HepG2 (cell line): ENCODE results near the gene PDIA4. TPM values are rescaled to one million over a fixed set of nuclear protein-coding genes. Genes with fewer than 3 reads are reported as not detected.
A peak's percentile ranks its signal among the peaks of the same experiment; 100 is the strongest.

Source experiments
- ATAC-seq: fragments of 200-7000 bp; cut with Tn5 transposase; 3 replicates; pipeline ENCODE4 v1.9.1; 2020; ENCODE audit warnings: mild to moderate bottlenecking, moderate library complexity
- BruUV-seq: library from RNA; stranded (reverse); fragments of 400-500 nt; replicated peaks from 2 replicates; lab custom pipeline; 2021; lab: Mats Ljungman, UMichigan
- CTCF ChIA-PET: fragments of 300-600 bp; formaldehyde crosslinking; extraction: SDS; loops from one replicate; lab custom pipeline; 2021; ENCODE audit warnings: low total read pairs, inconsistent platforms, low intra/inter-chr PET ratio; lab: Yijun Ruan, JAX
- POLR2A ChIA-PET: fragments of 350-600 bp; sonication (Branson Sonifier 250); formaldehyde crosslinking; loops from one replicate; lab custom pipeline; 2020; ENCODE audit warnings: antibody characterized with exemption, inconsistent platforms; lab: Yijun Ruan, JAX
- DNase-seq: peaks from one replicate; pipeline ENCODE4 v3.0.0-alpha.2; 2015; ENCODE audit warnings: low spot score
- FAIRE-seq: peaks from 3 replicates; lab custom pipeline; 2011; peaks lifted over from hg19 to GRCh38; lab: Jason Lieb, UNC
- H2AFZ ChIP-seq: one replicate; pipeline ENCODE4 v1.6.1; 2011; ENCODE audit warnings: low read length, inconsistent platforms
- H3K27ac ChIP-seq: fragments of 300-600 bp; 3 replicates; pipeline ENCODE4 v1.8.0; 2011; ENCODE audit warnings: mixed run types, mild to moderate bottlenecking, mixed read lengths, low read length, inconsistent platforms; ENCODE audit not compliant: insufficient read depth; ENCODE audit errors: extremely low read length
- H3K27me3 ChIP-seq, 2 experiments: fragments of 200-600 bp in 1 of 2; 2 replicates in 1 of 2; 3 replicates in 1 of 2; pipeline versions ENCODE4 v1.6.0 to v1.8.0; 2011; ENCODE audit warnings: low read length in 2 of 2, mild to moderate bottlenecking in 2 of 2, moderate library complexity in 2 of 2, inconsistent platforms in 1 of 2; ENCODE audit not compliant: insufficient read depth in 2 of 2, control insufficient read depth in 1 of 2
- H3K36me3 ChIP-seq, 2 experiments: fragments of 200-600 bp in 1 of 2; replicated peaks in 1 of 2; 2 replicates in 1 of 2; 3 replicates in 1 of 2; pipeline versions ENCODE4 v1.5.1 to v1.8.0; 2011; ENCODE audit warnings: low read length in 2 of 2, inconsistent platforms in 1 of 2; ENCODE audit not compliant: insufficient read depth in 2 of 2, control insufficient read depth in 1 of 2
- H3K4me1 ChIP-seq: 2 replicates; pipeline ENCODE4 v1.5.1; 2012; ENCODE audit warnings: low read length, inconsistent platforms; ENCODE audit not compliant: insufficient read depth
- H3K4me2 ChIP-seq: 2 replicates; pipeline ENCODE4 v1.6.0; 2011; ENCODE audit warnings: low read depth, low read length, inconsistent platforms
- H3K4me3 ChIP-seq, 3 experiments: fragments of 200-600 bp in 1 of 3; sonication (generic), shearing (Covaris generic) in 1 of 3; replicated peaks in 1 of 3; 2 replicates each; pipeline ENCODE4 v1.5.1; 2011 to 2016; ENCODE audit warnings: low read length in 3 of 3, inconsistent platforms in 2 of 3, low read depth in 2 of 3, mild to moderate bottlenecking in 2 of 3, control low read depth in 1 of 3, mixed read lengths in 1 of 3; ENCODE audit not compliant: insufficient read depth in 1 of 3
- H3K79me2 ChIP-seq: one replicate; pipeline ENCODE4 v1.6.1; 2011; ENCODE audit warnings: low read length, inconsistent platforms; ENCODE audit not compliant: insufficient read depth
- H3K9ac ChIP-seq: 2 replicates; pipeline ENCODE4 v1.6.0; 2011; ENCODE audit warnings: mild to moderate bottlenecking, low read depth, low read length, inconsistent platforms; ENCODE audit not compliant: insufficient read depth
- H3K9me3 ChIP-seq: 2 replicates; pipeline ENCODE4 v1.5.1; 2012; ENCODE audit warnings: mild to moderate bottlenecking, low read length
- H4K20me1 ChIP-seq: 2 replicates; pipeline ENCODE4 v1.6.0; 2011; ENCODE audit warnings: inconsistent platforms, mild to moderate bottlenecking, low read length, moderate library complexity; ENCODE audit not compliant: insufficient read depth
- ADNP ChIP-seq: sonication (generic); formaldehyde crosslinking; IDR thresholded peaks from 2 replicates; pipeline ENCODE4 v1.4.0; 2020; ENCODE audit warnings: missing genetic modification reagents
- BHLHE40 ChIP-seq: IDR thresholded peaks from 2 replicates; pipeline ENCODE4 v1.6.1; 2011; ENCODE audit warnings: low read length, improper control_type of control experiment
- CBX1 ChIP-seq: IDR thresholded peaks from one replicate; pipeline ENCODE4 v1.6.1; 2016; ENCODE audit warnings: antibody characterized with exemption, low read depth
- HES4 ChIP-seq: sonication (generic); formaldehyde crosslinking; IDR thresholded peaks from 2 replicates; pipeline ENCODE4 v1.9.0; 2021; ENCODE audit warnings: mild to moderate bottlenecking, missing genetic modification reagents, borderline replicate concordance
- HNF1B ChIP-seq: sonication (generic); formaldehyde crosslinking; IDR thresholded peaks from 2 replicates; pipeline ENCODE4 v1.5.1; 2020; ENCODE audit warnings: mild to moderate bottlenecking, moderate library complexity, missing genetic modification reagents
- MEIS1 ChIP-seq: sonication (generic); formaldehyde crosslinking; IDR thresholded peaks from 2 replicates; pipeline ENCODE4 v1.9.0; 2021; ENCODE audit warnings: mild to moderate bottlenecking, missing genetic modification reagents, moderate library complexity, borderline replicate concordance
- MEIS2 ChIP-seq: sonication (generic); formaldehyde crosslinking; IDR thresholded peaks from 2 replicates; pipeline ENCODE4 v1.9.0; 2021; ENCODE audit warnings: mild to moderate bottlenecking, missing genetic modification reagents
- NCOA1 ChIP-seq: sonication (generic); formaldehyde crosslinking; IDR thresholded peaks from 2 replicates; pipeline ENCODE4 v1.9.0; 2021; ENCODE audit warnings: missing genetic modification reagents
- NFYB ChIP-seq: sonication (generic); formaldehyde crosslinking; IDR thresholded peaks from 2 replicates; pipeline ENCODE4 v1.4.0; 2020; ENCODE audit warnings: missing genetic modification reagents
- PHF21A ChIP-seq: sonication (generic); formaldehyde crosslinking; IDR thresholded peaks from 2 replicates; pipeline ENCODE4 v1.5.0; 2020; ENCODE audit warnings: mild to moderate bottlenecking, missing genetic modification reagents
- SKI ChIP-seq: fragments of 450-650 bp; IDR thresholded peaks from one replicate; pipeline ENCODE4 v1.6.1; 2018; ENCODE audit warnings: mild to moderate bottlenecking; ENCODE audit not compliant: partially characterized antibody
- TEF ChIP-seq: sonication (generic); formaldehyde crosslinking; IDR thresholded peaks from 2 replicates; pipeline ENCODE4 v1.5.0; 2020; ENCODE audit warnings: missing genetic modification reagents
- ZBTB7B ChIP-seq: sonication (generic); formaldehyde crosslinking; IDR thresholded peaks from 2 replicates; pipeline ENCODE4 v1.4.0; 2020; ENCODE audit warnings: missing genetic modification reagents
- ZNF121 ChIP-seq: sonication (generic); formaldehyde crosslinking; IDR thresholded peaks from 2 replicates; pipeline ENCODE4 v1.5.0; 2020; ENCODE audit warnings: mild to moderate bottlenecking, missing genetic modification reagents
- ZNF770 ChIP-seq: sonication (generic); formaldehyde crosslinking; IDR thresholded peaks from 2 replicates; pipeline ENCODE4 v1.5.0; 2020; ENCODE audit warnings: mild to moderate bottlenecking, missing genetic modification reagents
- ZNF777 ChIP-seq: sonication (generic); formaldehyde crosslinking; IDR thresholded peaks from 2 replicates; pipeline ENCODE4 v1.4.0; 2020; ENCODE audit warnings: missing genetic modification reagents
- WGBS: methylation state at CpG from one replicate; pipeline ENCODE4 v1.1.6; 2017; ENCODE audit warnings: low lambda C conversion rate; 5-methylcytosine and 5-hydroxymethylcytosine counted together
- in situ Hi-C: cut with HindIII; loops from 2 replicates; pipeline ENCODE4 v1.10.0; 2017; ENCODE audit warnings: low pct_unique_long_range_greater_than_20kb; ENCODE audit not compliant: extremely low pct_ligation_motif_present
- intact Hi-C: fragments of 100-400 bp; cut with micrococcal nuclease; formaldehyde crosslinking; loops from one replicate; pipeline ENCODE4 v1.10.0; 2022; ENCODE audit not compliant: unreplicated experiment
- polyA plus RNA-seq, 8 experiments: library from polyadenylated mRNA; depleted of rRNA in 3 of 8; stranded (reverse) in 7 of 8; unstranded in 1 of 8; fragments of >200 nt; fragmentation: Illumina TruSeq in 4 of 8; extraction: Trizol in 4 of 8; gene quantifications; 2 replicates each; pipeline versions ENCODE4 v1.2.1 to v1.2.3, GENCODE V29; 2011 to 2016; ENCODE audit warnings: low read depth in 4 of 8, missing spikeins in 1 of 8, mixed read lengths in 1 of 8; ENCODE audit not compliant: insufficient read depth in 1 of 8
- total RNA-seq, 5 experiments: library from RNA; depleted of rRNA; stranded (reverse); fragments of >200 nt; fragmentation: Illumina TruSeq; extraction: Trizol; gene quantifications; 2 replicates each; pipeline ENCODE4 v1.2.3, GENCODE V29; 2016; ENCODE audit warnings: low read depth in 1 of 5

PDIA4 gene
- total and polyA plus RNA-seq, 2 of the 13 experiments (the other 11 are each of a cell fraction or from before 2014, with no cell fraction given), result 278 to 402 TPM

GRCh38 chr7:148967032-148967372, 61.3 kb downstream of the PDIA4 start (continued):
- TF ChIP-seq NCOA1 (CRISPR knock-in tag) (no peak), HNF1B (peak; percentile 7; the same call in 1 of the 2 replicates), HES4 (CRISPR knock-in tag) (no peak), MEIS2 (CRISPR knock-in tag) (0 out of 2 replicates have a peak, but pooled peaks have one; percentile 0)

GRCh38 chr7:148964483-148965267, 63.6 kb downstream of the PDIA4 start:
- POLR2A ChIA-PET, result interaction anchor here (1.5 kb wide), 1 partner anchor 24 kb away, joined by 6 read pairs; no protein-coding TSS in a partner anchor
- H3K9ac ChIP-seq, result peak overlapping the region; percentile 67
- no TSS peak for BruUV-seq
- TF ChIP-seq ZNF777 (CRISPR knock-in tag) (peak; percentile 41; the same call in 1 of the 2 replicates), BHLHE40 (no peak), PHF21A (0 out of 2 replicates have a peak, but pooled peaks have one; percentile 35), CBX1 (peak; percentile 19), ZBTB7B (CRISPR knock-in tag) (0 out of 2 replicates have a peak, but pooled peaks have one; percentile 11), NFYB (CRISPR knock-in tag) (no peak), ADNP (CRISPR knock-in tag) (peak; percentile 60; the same call in 1 of the 2 replicates), ZNF121 (CRISPR knock-in tag) (peak; percentile 58; the same call in 1 of the 2 replicates), SKI (no peak), ZNF770 (CRISPR knock-in tag) (peak; percentile 53; the same call in 1 of the 2 replicates), MEIS1 (CRISPR knock-in tag) (0 out of 2 replicates have a peak, but pooled peaks have one; percentile 13), TEF (no peak)

More at GRCh38 chr7:148964483-148965267, 63.6 kb downstream of the PDIA4 start:
- intact Hi-C loops (loop anchor here (5.0 to 10.0 kb wide), 5 partner anchors 82 to 702 kb away; partner anchors contain the start of genes CUL1 and EZH2), in situ Hi-C loops (loop anchor here (5.0 to 25.0 kb wide), 3 partner anchors 387 to 702 kb away; no protein-coding TSS in a partner anchor)
- CTCF ChIA-PET, result no interaction called here
- Histone ChIP-seq H3K4me2 (peak overlapping the region; percentile 79), H3K27ac (peak overlapping the region; percentile 27), H4K20me1 (no peaks in the 10 kb centered on the region), H3K4me3 (peak overlapping the region; percentile 70 to 81 (median 71)), H3K9me3 (no peaks in the 10 kb centered on the region), H3K27me3 (no peaks in the 10 kb centered on the region; a peak in 2 of 5 replicates), H3K36me3 (no peaks in the 10 kb centered on the region), H2AFZ (peak overlapping the region; percentile 92), H3K4me1 (peaks cover 60% of the 10 kb centered on the region), H3K79me2 (no peaks in the 10 kb centered on the region)
- ATAC-seq (no peak), FAIRE-seq (no peak), DNase-seq (no peak)
- WGBS, result 35% methylated on average over 15 of the region's 15 CpGs
